Activated naive CD4-positive, alpha-beta T cell treated with anti-CD3 and anti-CD28 coated beads for 36 hours (primary cell): Measurements from ENCODE around the gene GPC1. TPM values are rescaled to one million over a fixed set of nuclear protein-coding genes. Genes with fewer than 3 reads are reported as not detected.
A peak's percentile ranks its signal among the peaks of the same experiment; 100 is the strongest.

Experiments
- CTCF ChIA-PET: fragments of 350-600 bp; sonication (Branson Sonifier 250); formaldehyde crosslinking; loops from one replicate; lab custom pipeline; 2021; ENCODE audit warnings: antibody characterized with exemption; lab: Charles Lee
- DNase-seq: peaks from one replicate; pipeline ENCODE4 v3.0.0-alpha.2; 2020
- H3K27ac Mint-ChIP-seq: one replicate; pipeline ENCODE4 v1.8.0; 2021; ENCODE audit warnings: mild to moderate bottlenecking, mixed read lengths
- H3K27me3 Mint-ChIP-seq: one replicate; pipeline ENCODE4 v1.8.0; 2021; ENCODE audit warnings: low read depth, mixed read lengths
- H3K36me3 Mint-ChIP-seq: one replicate; pipeline ENCODE4 v1.8.0; 2021; ENCODE audit warnings: low read depth, mixed read lengths
- H3K4me1 Mint-ChIP-seq: one replicate; pipeline ENCODE4 v1.8.0; 2021; ENCODE audit warnings: low read depth, mixed read lengths
- H3K4me3 Mint-ChIP-seq: one replicate; pipeline ENCODE4 v1.8.0; 2021; ENCODE audit warnings: mild to moderate bottlenecking, moderate library complexity, mixed read lengths
- H3K9me3 Mint-ChIP-seq: one replicate; pipeline ENCODE4 v1.8.0; 2021; ENCODE audit warnings: mixed read lengths
- intact Hi-C: fragments of 100-400 bp; cut with micrococcal nuclease; formaldehyde crosslinking; loops from one replicate; pipeline ENCODE4 v1.15.1; 2023
- total RNA-seq, 2 experiments: library from RNA; stranded (reverse); gene quantifications; one replicate each; pipeline ENCODE4 v1.2.3, GENCODE V29; 2021

GPC1 gene
- total RNA-seq, 2 experiments from 2014 or later = 1.2 to 1.5 TPM

DNA sequence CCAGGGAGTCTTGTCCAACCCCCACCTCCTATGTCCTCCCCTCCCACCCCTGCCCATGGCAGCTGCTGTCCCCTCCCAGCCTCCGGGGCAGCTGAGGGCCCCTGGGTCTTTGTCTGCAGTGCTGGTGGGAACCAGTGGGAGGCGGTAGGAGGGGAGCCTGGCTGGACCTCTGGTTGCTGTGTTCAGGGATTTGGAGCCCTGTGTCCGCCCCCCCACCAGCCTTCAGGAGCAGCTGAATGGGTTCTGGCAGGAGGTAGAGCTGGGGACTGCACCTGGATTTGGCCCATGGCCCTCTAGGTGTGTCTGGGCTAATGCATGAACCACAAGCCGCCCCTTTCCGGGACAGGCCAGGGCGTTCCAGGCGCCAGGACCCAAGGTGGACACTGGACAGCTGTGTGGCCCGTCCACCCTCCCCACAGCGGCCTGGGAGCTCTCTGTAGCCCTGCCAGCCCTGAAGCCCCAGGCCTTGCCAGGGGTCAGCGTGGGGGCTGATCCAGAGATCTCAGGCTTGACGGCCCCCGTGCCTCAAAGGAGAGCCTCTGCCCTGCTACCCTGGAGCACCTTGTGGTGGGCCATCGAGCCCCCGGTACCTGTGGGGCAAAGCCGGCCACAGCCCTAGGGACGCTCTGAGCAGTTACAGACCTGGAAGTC lies 25.4 kb downstream of the GPC1 start:
- Mint-ChIP-seq H3K36me3 (no peaks in the 10 kb centered on the region), H3K9me3 (no peaks in the 10 kb centered on the region), H3K4me1 (no peaks in the 10 kb centered on the region), H3K4me3 (no peak overlapping the region), H3K27me3 (peaks cover 4% of the 10 kb centered on the region), H3K27ac (no peak overlapping the region)
- peak; percentile 2 for DNase-seq
- intact Hi-C loops = no loop called here
- CTCF ChIA-PET = no interaction called here

DNA sequence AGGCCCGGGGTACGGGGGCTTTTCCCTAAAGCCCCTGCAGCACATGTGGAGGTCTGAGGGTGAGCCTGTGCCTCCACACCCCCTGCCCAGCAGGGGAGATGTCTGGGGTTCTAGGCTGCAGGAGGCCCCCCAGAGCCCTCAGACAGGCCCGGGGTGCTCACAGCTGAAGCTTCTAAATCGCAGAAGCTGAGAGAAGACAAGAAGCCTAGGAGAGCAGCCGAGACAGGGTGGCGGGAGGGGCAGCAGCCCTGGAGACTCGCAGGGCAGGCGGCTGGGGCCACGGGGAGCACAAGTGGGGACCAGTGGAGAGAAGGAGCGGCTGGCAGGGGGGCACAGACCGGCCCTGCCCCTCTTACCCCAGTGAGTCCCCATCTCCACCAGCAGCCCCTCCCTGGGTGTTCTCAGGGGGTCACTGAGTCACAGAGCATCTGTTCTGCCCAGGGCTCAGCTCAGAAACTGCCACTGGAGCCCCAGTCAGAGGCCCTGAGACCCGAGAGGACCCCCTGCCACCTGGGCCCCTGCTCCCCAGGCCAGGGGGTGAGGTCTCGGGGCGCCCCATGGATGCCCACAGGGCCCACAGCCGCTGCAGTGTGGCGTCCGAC lies 26.1 kb downstream of the GPC1 start:
- CTCF ChIA-PET = no interaction called here
- intact Hi-C loops = no loop called here
- no peaks in the 10 kb centered on the region for H3K36me3 Mint-ChIP-seq
- H3K27me3 Mint-ChIP-seq = peaks cover 2% of the 10 kb centered on the region
- DNase-seq = peak; percentile 3
- no peak overlapping the region for H3K4me3 Mint-ChIP-seq
- H3K9me3 Mint-ChIP-seq = no peaks in the 10 kb centered on the region
- no peak overlapping the region for H3K27ac Mint-ChIP-seq
- H3K4me1 Mint-ChIP-seq = no peaks in the 10 kb centered on the region

DNA sequence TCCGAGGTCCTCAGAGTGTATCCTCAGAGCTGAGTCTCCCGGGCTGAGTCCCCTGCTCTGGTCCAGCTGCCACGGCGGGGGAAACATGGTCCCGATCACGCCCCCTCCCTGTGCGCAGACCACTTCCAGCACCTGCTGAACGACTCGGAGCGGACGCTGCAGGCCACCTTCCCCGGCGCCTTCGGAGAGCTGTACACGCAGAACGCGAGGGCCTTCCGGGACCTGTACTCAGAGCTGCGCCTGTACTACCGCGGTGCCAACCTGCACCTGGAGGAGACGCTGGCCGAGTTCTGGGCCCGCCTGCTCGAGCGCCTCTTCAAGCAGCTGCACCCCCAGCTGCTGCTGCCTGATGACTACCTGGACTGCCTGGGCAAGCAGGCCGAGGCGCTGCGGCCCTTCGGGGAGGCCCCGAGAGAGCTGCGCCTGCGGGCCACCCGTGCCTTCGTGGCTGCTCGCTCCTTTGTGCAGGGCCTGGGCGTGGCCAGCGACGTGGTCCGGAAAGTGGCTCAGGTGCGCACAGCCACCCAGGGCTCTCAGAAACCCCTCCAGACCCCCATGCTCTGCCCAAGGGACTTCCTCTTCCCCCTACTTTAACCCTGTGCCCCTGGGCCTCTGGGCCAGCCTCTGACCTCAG lies 26.7 kb downstream of the GPC1 start:
- H3K4me1 Mint-ChIP-seq = no peaks in the 10 kb centered on the region
- no peak overlapping the region for H3K27ac Mint-ChIP-seq
- H3K27me3 Mint-ChIP-seq = no peaks in the 10 kb centered on the region
- intact Hi-C loops = no loop called here
- H3K4me3 Mint-ChIP-seq = no peak overlapping the region
- H3K36me3 Mint-ChIP-seq = no peaks in the 10 kb centered on the region
- H3K9me3 Mint-ChIP-seq = no peaks in the 10 kb centered on the region
- DNase-seq = peak; percentile 2
- CTCF ChIA-PET = no interaction called here

DNA sequence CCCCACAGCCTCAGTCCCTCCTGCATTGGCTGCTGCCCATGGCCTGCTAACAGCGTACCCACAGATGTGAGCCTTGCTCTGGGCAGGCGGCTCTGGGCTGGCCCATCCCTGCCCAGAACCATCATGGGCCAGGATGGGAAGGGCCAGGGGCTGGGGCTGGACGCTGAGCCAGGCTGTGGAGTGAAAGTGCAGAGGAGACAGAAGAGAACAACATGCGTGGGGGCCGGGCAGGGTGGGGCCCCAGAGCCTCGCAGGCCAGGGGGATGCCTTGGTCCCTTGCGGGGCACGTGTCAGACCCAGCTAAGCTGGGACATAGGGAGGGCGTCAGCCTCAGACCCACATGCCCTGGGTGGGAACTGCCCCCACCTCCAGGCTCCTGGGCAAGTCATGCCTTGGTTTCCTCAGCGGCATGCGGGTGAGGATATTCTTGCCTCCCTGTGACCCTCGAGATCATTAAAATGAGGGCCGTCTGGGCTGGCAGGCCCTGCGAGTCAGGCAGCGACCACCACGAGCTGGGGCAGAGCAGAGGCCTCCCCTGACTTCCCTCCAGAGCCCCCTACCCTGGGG lies 27.3 kb downstream of the GPC1 start:
- peak; percentile 1 for DNase-seq
- Mint-ChIP-seq H3K36me3 (no peaks in the 10 kb centered on the region), H3K27me3 (no peaks in the 10 kb centered on the region), H3K27ac (no peak overlapping the region), H3K4me1 (no peaks in the 10 kb centered on the region), H3K9me3 (no peaks in the 10 kb centered on the region), H3K4me3 (no peak overlapping the region)
- intact Hi-C loops = no loop called here
- CTCF ChIA-PET = interaction anchor here (0.6 kb wide), 1 partner anchor 678 kb away, joined by 3 read pairs; no protein-coding TSS in a partner anchor

DNA sequence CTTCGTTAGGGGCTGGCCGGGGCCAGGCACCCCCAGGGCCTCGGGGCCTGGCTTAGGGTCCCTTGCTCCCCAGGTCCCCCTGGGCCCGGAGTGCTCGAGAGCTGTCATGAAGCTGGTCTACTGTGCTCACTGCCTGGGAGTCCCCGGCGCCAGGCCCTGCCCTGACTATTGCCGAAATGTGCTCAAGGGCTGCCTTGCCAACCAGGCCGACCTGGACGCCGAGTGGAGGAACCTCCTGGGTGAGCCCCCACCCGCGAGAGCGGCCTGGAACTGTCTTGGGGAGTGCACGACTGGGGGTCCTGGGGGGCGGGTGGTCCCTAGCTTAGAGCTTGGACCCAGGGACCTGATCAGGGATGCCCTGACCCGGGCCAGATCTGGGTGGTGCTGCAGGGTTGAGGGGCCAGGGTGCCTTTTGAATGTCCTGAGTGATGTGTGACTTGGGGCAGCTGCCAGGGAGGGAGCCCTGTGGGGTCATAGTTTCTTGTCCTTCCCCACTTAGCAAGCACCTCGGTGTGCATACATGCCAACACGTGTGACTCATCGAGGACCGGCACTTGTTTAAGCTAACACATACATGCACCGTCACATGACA lies 27.9 kb downstream of the GPC1 start:
- DNase-seq = peak; percentile 2
- CTCF ChIA-PET = interaction anchor here (0.6 kb wide), 1 partner anchor 679 kb away, joined by 3 read pairs; no protein-coding TSS in a partner anchor

DNA sequence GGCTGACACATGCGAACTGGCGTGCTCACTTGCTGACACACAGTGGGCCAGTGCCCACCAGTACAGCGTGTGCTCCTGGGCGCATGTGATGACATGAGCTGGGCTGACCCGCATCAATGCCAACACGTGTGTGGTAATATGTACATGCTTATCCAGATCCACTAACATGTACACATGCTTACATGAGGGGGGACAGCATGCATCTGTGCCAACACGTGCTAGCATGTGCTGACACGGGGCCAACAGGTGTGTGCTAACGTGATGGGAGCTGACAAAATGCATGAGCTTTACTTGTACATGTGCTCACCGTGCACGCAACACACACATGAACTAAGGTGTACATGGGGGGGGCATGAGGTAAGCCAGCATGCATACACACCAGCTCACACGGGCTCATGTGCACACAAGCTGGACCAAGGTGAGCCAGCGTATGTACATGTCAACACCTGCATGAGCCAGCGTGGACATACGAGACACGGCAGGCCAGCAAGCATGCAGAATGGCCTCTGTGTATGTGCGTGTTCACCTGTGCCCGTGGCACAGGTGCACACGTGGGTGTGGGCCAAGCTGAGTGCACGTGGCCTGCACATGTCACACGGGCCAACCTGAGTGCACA lies 28.5 kb downstream of the GPC1 start:
- Mint-ChIP-seq H3K4me3 (no peak overlapping the region), H3K27ac (no peak overlapping the region), H3K9me3 (no peaks in the 10 kb centered on the region), H3K27me3 (no peaks in the 10 kb centered on the region), H3K4me1 (no peaks in the 10 kb centered on the region), H3K36me3 (no peaks in the 10 kb centered on the region)
- CTCF ChIA-PET = no interaction called here
- peak; percentile 3 for DNase-seq
- intact Hi-C loops = no loop called here

More for the DNA sequence above, 27.9 kb downstream of the GPC1 start:
- intact Hi-C loops = no loop called here
- H3K4me1 Mint-ChIP-seq = no peaks in the 10 kb centered on the region
- no peak overlapping the region for H3K4me3 Mint-ChIP-seq
- no peak overlapping the region for H3K27ac Mint-ChIP-seq
- H3K27me3 Mint-ChIP-seq = no peaks in the 10 kb centered on the region
- no peaks in the 10 kb centered on the region for H3K36me3 Mint-ChIP-seq
- no peaks in the 10 kb centered on the region for H3K9me3 Mint-ChIP-seq

DNA sequence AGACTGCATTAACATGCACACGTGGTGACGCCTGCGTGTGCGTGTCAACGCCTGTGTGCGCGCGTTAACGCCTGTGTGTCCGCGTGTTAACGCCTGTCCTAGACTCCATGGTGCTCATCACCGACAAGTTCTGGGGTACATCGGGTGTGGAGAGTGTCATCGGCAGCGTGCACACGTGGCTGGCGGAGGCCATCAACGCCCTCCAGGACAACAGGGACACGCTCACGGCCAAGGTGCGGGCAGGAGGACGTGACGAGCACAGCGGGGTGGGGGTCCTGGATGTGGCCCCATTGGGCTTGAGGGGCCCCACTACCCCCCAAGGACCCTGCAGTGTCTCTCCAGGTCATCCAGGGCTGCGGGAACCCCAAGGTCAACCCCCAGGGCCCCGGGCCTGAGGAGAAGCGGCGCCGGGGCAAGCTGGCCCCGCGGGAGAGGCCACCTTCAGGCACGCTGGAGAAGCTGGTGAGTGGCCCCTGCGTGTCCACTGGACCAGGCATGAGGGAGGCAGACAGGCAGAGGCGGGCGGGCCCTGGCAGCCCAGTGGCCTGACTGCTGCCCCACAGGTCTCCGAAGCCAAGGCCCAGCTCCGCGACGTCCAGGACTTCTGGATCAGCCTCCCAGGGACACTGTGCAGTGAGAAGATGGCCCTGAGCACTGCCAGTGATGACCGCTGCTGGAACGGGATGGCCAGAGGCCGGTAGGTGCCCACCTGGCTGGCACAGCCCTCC lies 29.2 kb downstream of the GPC1 start:
- CTCF ChIA-PET = no interaction called here
- Mint-ChIP-seq H3K4me3 (no peak overlapping the region), H3K36me3 (no peaks in the 10 kb centered on the region), H3K27ac (no peak overlapping the region), H3K27me3 (no peaks in the 10 kb centered on the region), H3K9me3 (no peaks in the 10 kb centered on the region), H3K4me1 (no peaks in the 10 kb centered on the region)
- intact Hi-C loops = no loop called here
- DNase-seq = peak; percentile 1

DNA sequence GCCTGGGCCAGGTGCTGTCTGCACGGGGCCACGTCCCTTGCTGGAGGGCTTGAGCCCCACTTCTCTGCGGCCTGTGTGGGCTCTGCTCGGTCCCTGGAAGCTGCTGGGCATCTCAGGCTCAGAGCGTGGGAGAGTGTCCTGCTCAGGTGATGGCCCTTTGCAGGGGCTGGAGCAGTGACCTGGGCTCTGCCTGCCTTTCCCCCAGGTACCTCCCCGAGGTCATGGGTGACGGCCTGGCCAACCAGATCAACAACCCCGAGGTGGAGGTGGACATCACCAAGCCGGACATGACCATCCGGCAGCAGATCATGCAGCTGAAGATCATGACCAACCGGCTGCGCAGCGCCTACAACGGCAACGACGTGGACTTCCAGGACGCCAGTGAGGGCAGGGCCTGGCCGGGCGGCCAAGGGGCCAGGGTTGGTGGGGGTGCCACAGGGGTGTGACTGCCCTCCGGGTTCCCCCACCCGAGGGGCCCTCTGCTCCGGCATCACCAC lies 29.9 kb downstream of the GPC1 start:
- Mint-ChIP-seq H3K9me3 (no peaks in the 10 kb centered on the region), H3K27me3 (no peaks in the 10 kb centered on the region), H3K27ac (no peak overlapping the region), H3K36me3 (no peaks in the 10 kb centered on the region), H3K4me3 (no peak overlapping the region), H3K4me1 (no peaks in the 10 kb centered on the region)
- intact Hi-C loops = no loop called here
- DNase-seq = peak; percentile 3
- CTCF ChIA-PET = no interaction called here

DNA sequence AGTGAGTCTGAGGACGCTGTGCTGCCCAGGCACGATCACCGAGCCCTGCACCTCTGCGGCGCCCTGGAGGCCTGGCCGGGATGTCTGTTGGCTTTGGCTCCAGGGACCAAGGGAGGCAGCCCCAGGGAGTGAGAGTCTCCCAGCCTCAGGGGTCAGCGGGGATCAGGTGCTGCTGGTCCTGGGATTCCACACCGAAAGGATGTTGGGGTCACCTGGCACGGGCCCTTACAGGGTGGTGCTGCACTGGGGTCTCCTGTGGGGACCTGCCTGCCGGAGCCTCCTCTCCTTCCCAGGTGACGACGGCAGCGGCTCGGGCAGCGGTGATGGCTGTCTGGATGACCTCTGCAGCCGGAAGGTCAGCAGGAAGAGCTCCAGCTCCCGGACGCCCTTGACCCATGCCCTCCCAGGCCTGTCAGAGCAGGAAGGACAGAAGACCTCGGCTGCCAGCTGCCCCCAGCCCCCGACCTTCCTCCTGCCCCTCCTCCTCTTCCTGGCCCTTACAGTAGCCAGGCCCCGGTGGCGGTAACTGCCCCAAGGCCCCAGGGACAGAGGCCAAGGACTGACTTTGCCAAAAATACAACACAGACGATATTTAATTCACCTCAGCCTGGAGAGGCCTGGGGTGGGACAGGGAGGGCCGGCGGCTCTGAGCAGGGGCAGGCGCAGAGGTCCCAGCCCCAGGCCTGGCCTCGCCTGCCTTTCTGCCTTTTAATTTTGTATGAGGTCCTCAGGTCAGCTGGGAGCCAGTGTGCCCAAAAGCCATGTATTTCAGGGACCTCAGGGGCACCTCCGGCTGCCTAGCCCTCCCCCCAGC lies 30.5 kb downstream of the GPC1 start:
- Mint-ChIP-seq H3K27ac (no peak overlapping the region), H3K36me3 (no peaks in the 10 kb centered on the region), H3K27me3 (no peaks in the 10 kb centered on the region), H3K9me3 (no peaks in the 10 kb centered on the region), H3K4me1 (no peaks in the 10 kb centered on the region), H3K4me3 (no peak overlapping the region)
- intact Hi-C loops = no loop called here
- CTCF ChIA-PET = no interaction called here
- peak; percentile 3 for DNase-seq

DNA sequence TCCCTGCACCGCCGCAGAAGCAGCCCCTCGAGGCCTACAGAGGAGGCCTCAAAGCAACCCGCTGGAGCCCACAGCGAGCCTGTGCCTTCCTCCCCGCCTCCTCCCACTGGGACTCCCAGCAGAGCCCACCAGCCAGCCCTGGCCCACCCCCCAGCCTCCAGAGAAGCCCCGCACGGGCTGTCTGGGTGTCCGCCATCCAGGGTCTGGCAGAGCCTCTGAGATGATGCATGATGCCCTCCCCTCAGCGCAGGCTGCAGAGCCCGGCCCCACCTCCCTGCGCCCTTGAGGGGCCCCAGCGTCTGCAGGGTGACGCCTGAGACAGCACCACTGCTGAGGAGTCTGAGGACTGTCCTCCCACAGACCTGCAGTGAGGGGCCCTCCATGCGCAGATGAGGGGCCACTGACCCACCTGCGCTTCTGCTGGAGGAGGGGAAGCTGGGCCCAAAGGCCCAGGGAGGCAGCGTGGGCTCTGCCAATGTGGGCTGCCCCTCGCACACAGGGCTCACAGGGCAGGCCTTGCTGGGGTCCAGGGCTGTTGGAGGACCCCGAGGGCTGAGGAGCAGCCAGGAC lies 31.2 kb downstream of the GPC1 start:
- Mint-ChIP-seq H3K4me3 (no peak overlapping the region), H3K4me1 (no peaks in the 10 kb centered on the region)

DNA sequence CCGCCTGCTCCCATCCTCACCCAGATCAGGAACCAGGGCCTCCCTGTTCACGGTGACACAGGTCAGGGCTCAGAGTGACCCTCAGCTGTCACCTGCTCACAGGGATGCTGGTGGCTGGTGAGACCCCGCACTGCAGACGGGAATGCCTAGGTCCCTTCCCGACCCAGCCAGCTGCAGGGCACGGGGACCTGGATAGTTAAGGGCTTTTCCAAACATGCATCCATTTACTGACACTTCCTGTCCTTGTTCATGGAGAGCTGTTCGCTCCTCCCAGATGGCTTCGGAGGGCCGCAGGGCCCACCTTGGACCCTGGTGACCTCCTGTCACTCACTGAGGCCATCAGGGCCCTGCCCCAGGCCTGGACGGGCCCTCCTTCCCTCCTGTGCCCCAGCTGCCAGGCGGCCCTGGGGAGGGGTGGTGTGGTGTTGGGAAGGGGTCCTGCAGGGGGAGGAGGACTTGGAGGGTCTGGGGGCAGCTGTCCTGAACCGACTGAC lies 31.7 kb downstream of the GPC1 start:
- DNase-seq = peak; percentile 0
- Mint-ChIP-seq H3K9me3 (no peaks in the 10 kb centered on the region), H3K36me3 (peaks cover 3% of the 10 kb centered on the region), H3K27ac (no peak overlapping the region), H3K4me1 (no peaks in the 10 kb centered on the region), H3K27me3 (no peaks in the 10 kb centered on the region), H3K4me3 (no peak overlapping the region)
- CTCF ChIA-PET = no interaction called here
- intact Hi-C loops = no loop called here

More for the DNA sequence above, 31.2 kb downstream of the GPC1 start:
- peak; percentile 3 for DNase-seq
- no peak overlapping the region for H3K27ac Mint-ChIP-seq
- no peaks in the 10 kb centered on the region for H3K27me3 Mint-ChIP-seq
- CTCF ChIA-PET = no interaction called here
- no peaks in the 10 kb centered on the region for H3K36me3 Mint-ChIP-seq
- intact Hi-C loops = no loop called here
- no peaks in the 10 kb centered on the region for H3K9me3 Mint-ChIP-seq
